ENCODE data around the gene LKAAEAR1.

Gene LKAAEAR1

GRCh38 chr20:64067733-64068307 is 16.4 kb downstream of the LKAAEAR1 start:
- TF ChIP-seq YY1 (IDR thresholded peaks at IDR 0.05; ENCODE audit: low read depth) = no peak
- TF ChIP-seq RAD21 (IDR thresholded peaks at IDR 0.05; ENCODE audit: low read depth) = no peak
- TF ChIP-seq NFIC (IDR thresholded peaks at IDR 0.05) = no peak
- TF ChIP-seq, protein P1, sequence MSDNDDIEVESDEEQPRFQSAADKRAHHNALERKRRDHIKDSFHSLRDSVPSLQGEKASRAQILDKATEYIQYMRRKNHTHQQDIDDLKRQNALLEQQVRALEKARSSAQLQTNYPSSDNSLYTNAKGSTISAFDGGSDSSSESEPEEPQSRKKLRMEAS (IDR thresholded peaks at IDR 0.05) = no peak
- no peak for TF ChIP-seq FOXM1 (IDR thresholded peaks at IDR 0.05; ENCODE audit: borderline replicate concordance, low read depth)
- no peak for TF ChIP-seq ZBTB7A (IDR thresholded peaks at IDR 0.05; ENCODE audit: low read depth)
- TF ChIP-seq USF1 (IDR thresholded peaks at IDR 0.05) = no peak
- TF ChIP-seq, protein P2, sequence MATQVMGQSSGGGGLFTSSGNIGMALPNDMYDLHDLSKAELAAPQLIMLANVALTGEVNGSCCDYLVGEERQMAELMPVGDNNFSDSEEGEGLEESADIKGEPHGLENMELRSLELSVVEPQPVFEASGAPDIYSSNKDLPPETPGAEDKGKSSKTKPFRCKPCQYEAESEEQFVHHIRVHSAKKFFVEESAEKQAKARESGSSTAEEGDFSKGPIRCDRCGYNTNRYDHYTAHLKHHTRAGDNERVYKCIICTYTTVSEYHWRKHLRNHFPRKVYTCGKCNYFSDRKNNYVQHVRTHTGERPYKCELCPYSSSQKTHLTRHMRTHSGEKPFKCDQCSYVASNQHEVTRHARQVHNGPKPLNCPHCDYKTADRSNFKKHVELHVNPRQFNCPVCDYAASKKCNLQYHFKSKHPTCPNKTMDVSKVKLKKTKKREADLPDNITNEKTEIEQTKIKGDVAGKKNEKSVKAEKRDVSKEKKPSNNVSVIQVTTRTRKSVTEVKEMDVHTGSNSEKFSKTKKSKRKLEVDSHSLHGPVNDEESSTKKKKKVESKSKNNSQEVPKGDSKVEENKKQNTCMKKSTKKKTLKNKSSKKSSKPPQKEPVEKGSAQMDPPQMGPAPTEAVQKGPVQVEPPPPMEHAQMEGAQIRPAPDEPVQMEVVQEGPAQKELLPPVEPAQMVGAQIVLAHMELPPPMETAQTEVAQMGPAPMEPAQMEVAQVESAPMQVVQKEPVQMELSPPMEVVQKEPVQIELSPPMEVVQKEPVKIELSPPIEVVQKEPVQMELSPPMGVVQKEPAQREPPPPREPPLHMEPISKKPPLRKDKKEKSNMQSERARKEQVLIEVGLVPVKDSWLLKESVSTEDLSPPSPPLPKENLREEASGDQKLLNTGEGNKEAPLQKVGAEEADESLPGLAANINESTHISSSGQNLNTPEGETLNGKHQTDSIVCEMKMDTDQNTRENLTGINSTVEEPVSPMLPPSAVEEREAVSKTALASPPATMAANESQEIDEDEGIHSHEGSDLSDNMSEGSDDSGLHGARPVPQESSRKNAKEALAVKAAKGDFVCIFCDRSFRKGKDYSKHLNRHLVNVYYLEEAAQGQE (IDR thresholded peaks at IDR 0.05; ENCODE audit: low read depth) = no peak
- TF ChIP-seq TCF12 (IDR thresholded peaks at IDR 0.05; ENCODE audit: low read depth) = no peak
- no peak for TF ChIP-seq CEBPB (IDR thresholded peaks at IDR 0.05)
- TF ChIP-seq CREB1 (IDR thresholded peaks at IDR 0.05; ENCODE audit: low read depth) = no peak
- no peak for TF ChIP-seq TEAD4 (IDR thresholded peaks at IDR 0.05)

- TF ChIP-seq FOXM1 (IDR thresholded peaks at IDR 0.05; ENCODE audit: borderline replicate concordance, low read depth) = no peak
- no peak for TF ChIP-seq CREB1 (IDR thresholded peaks at IDR 0.05; ENCODE audit: low read depth)
- TF ChIP-seq, protein P2 (IDR thresholded peaks at IDR 0.05; ENCODE audit: low read depth) = no peak
- TF ChIP-seq RAD21 (IDR thresholded peaks at IDR 0.05; ENCODE audit: low read depth) = no peak
- TF ChIP-seq TEAD4 (IDR thresholded peaks at IDR 0.05) = no peak
- TF ChIP-seq, protein P1 (IDR thresholded peaks at IDR 0.05) = no peak
- no peak for TF ChIP-seq EGR1 (IDR thresholded peaks at IDR 0.05)
- no peak for TF ChIP-seq CEBPB (IDR thresholded peaks at IDR 0.05)
- no peak for TF ChIP-seq TCF12 (IDR thresholded peaks at IDR 0.05; ENCODE audit: low read depth)
- no peak for TF ChIP-seq TAF1 (IDR thresholded peaks at IDR 0.05; ENCODE audit: low read depth)
- TF ChIP-seq USF1 (IDR thresholded peaks at IDR 0.05) = no peak
Observed at GRCh38 chr20:64067005-64067632, 17.1 kb downstream of the LKAAEAR1 start.

- TF ChIP-seq YY1 (IDR thresholded peaks at IDR 0.05; ENCODE audit: low read depth) (0 out of 2 replicates have a peak, but pooled peaks have one; percentile 8), RAD21 (IDR thresholded peaks at IDR 0.05; ENCODE audit: low read depth) (no peak), EP300 (IDR thresholded peaks at IDR 0.05; ENCODE audit: borderline replicate concordance) (0 out of 2 replicates have a peak, but pooled peaks have one; percentile 34), TCF12 (IDR thresholded peaks at IDR 0.05; ENCODE audit: low read depth) (0 out of 2 replicates have a peak, but pooled peaks have one; percentile 20), CREB1 (IDR thresholded peaks at IDR 0.05; ENCODE audit: low read depth) (0 out of 2 replicates have a peak, but pooled peaks have one; percentile 43), TEAD4 (IDR thresholded peaks at IDR 0.05) (peak; percentile 56), EGR1 (IDR thresholded peaks at IDR 0.05) (no peak), ZBTB7A (IDR thresholded peaks at IDR 0.05; ENCODE audit: low read depth) (no peak; the same call in 1 of the 2 replicates), FOXM1 (IDR thresholded peaks at IDR 0.05; ENCODE audit: borderline replicate concordance, low read depth) (no peak), NFIC (IDR thresholded peaks at IDR 0.05) (no peak), TAF1 (IDR thresholded peaks at IDR 0.05; ENCODE audit: low read depth) (no peak), CEBPB (IDR thresholded peaks at IDR 0.05) (no peak), USF1 (IDR thresholded peaks at IDR 0.05) (no peak; the same call in 1 of the 2 replicates)
- TF ChIP-seq, protein P2 (IDR thresholded peaks at IDR 0.05; ENCODE audit: low read depth) = no peak
- TF ChIP-seq, protein P1 (IDR thresholded peaks at IDR 0.05) = peak; percentile 66
Observed at GRCh38 chr20:64065974-64066343, 18.2 kb downstream of the LKAAEAR1 start.
